Middle frontal gyrus (tissue), 1 donor: ENCODE measurements around the gene TMEM151A.
"Not testable (repeated sequence)": the region's sequence is repeated elsewhere in the genome, so short reads cannot be mapped to it uniquely, and the experiment has no call there.

Source experiments
- DNase-seq: peaks from one replicate; pipeline ENCODE4 v3.0.0-alpha.2; 2015; ENCODE audit warnings: low spot score; ENCODE audit errors: extremely low spot score

TMEM151A gene

GRCh38 chr11:66291706-66292542 is at the start of gene TMEM151A:
Gene TMEM151A (plus strand): TSS chr11:66291894. CDS start chr11:66292014, 120 bp downstream.
- no peak for DNase-seq

- no peak for DNase-seq
Observed at GRCh38 chr11:66242095-66242765, 49.5 kb upstream of the TMEM151A start.

- DNase-seq: no peak
Observed at GRCh38 chr11:66243782-66244535, 47.7 kb upstream of the TMEM151A start.

- DNase-seq: no peak
Observed at GRCh38 chr11:66247295-66247694, 44.4 kb upstream of the TMEM151A start.

- no peak for DNase-seq
Observed at GRCh38 chr11:66247801-66248200, 43.9 kb upstream of the TMEM151A start.

DNA sequence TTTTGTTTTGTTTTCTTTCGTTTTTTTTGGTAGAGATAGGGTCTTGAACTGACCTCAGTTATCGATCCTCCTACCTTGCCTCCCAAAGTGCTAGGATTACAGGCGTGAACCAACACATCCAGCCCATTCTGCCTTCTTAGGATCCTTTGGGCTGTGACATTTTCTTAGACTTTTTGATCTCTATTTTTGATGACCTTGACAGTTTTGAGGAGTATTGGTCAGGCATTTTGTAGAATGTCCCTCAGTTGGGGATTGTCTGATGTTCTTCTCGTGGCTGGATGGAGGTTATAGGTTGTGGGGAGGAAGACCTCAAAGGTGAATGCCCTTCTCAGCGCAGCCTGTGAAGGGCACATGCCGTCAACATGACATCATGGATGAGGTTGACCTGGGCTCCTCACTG is 42.8 kb upstream of the TMEM151A start:
- no peak for DNase-seq

DNA sequence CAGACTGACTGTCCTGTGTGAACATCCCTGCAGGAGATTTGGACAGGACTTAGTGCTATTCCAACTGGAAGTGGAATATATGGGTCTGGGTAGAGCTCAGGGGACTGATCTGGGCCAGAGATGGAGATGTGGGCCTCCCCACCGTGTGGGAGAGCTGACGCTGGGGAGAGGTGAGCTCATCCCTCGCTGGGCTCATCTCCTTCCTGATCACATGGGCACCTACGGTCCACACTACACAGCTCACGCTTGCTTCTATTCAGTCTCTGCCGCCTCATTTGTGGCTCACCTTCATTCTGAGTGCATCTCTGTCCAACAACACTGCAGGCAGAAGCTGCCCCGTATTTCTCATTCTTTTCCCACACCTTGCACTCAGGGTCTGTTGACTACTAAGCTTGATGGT is 39.9 kb upstream of the TMEM151A start:
- DNase-seq: no peak

DNA sequence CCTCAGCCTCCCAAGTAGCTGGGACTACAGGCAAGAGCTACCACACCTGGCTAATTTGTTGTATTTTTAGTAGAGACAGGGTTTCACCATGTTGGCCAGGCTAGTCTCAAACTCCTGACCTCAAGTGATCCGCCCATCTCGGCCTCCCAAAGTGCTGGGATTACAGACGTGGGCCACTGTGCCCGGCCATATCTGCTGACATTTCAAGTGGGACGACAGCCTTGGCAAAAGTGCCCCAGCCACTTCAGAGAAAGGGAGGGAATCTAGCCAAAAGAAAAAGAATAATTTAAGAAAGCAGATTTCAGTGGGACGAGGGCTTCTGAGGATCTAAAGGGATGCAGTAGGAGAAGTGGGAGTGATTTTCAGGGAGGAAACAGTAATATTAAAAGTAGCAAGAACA is 38.6 kb upstream of the TMEM151A start:
- DNase-seq: not testable (repeated sequence)

DNA sequence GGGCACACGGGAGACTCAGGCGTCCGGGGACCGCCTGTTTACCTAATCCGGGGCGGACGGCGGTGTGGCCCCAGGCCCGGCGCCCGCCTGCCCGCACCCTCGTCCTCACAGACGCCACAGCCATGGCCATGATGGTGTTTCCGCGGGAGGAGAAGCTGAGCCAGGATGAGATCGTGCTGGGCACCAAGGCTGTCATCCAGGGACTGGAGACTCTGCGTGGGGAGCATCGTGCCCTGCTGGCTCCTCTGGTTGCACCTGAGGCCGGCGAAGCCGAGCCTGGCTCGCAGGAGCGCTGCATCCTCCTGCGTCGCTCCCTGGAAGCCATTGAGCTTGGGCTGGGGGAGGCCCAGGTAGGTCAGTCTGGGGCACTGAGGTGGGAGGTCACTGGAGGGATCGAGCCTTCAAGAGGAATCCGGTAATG is 33.2 kb upstream of the TMEM151A start:
- DNase-seq: no peak

DNA sequence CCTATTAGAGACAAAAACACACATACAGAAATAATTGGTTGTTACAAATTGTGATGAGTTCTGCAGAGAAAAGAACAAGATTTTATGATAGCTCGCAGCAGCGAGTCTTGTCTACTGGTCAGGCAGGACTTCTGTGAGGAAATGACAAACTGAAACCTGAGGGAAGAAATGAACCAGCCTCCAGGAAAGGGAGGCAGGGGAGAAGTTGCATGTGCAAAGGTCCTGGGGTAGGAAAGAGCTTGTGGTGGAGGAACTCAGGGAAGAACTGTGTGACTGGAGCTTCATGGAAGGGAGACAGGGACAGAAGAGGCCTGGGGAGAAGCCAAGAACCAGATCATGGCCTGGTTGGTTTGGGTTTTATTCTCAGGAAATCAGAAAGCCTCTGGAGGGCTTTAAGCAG is 32.5 kb upstream of the TMEM151A start:
- DNase-seq: no peak

DNA sequence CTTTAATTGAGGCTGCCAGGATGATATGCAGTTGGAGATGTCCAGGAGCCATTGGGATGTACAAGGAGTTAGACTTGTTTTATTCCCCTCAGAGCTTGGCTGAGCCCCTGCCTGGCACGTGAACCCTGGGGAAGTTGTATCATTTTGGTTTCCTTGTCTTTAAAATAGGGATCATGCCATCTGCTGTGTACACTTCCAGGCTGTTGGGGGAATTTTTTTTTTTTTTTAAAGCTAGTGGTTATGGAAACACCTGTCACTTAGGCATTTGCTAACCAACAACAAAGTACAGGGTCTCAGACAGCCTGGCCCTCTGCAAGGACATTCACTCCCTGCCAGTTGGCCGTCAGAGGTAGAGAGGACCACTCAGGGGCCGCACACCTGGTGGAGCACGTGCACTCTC is 31.7 kb upstream of the TMEM151A start:
- DNase-seq: no peak

GRCh38 chr11:66261578-66261977 is 30.1 kb upstream of the TMEM151A start:
- DNase-seq: no peak

- DNase-seq: no peak
Observed at GRCh38 chr11:66262191-66262590, 29.5 kb upstream of the TMEM151A start.

- DNase-seq: no peak
Observed at GRCh38 chr11:66262696-66263095, 29.0 kb upstream of the TMEM151A start.

DNA sequence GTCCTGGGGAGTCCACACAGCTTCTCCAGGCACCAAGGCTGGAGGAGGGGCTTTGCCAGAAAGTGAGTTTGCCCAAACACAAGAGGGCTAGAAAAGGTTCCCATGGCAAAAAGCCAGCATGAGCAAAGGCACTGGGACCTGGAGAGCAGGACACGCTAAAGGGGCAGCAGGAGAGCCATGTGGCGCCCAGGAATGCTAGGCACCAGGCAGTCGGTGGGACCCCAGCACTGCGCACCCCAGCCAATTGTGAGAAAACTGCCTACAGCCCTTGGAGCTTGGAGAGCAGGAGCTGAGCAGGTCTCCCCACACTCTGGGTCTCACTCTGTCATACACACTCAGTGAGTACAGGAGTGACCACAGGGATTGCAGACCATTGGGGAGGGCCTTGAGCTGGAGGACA is 28.5 kb upstream of the TMEM151A start:
- DNase-seq: no peak

DNA sequence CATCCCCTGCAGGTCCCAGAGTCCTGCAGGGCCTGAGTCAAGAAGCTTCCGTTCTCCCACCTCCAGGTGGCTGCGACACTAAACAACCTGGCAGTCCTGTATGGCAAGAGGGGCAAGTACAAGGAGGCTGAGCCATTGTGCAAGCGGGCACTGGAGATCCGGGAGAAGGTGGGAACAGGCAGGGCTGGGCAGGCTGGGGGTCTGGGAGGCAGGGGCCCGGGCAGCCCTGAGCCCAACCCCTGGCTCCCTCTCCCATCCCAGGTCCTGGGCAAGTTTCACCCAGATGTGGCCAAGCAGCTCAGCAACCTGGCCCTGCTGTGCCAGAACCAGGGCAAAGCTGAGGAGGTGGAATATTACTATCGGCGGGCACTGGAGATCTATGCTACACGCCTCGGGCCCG is 27.9 kb upstream of the TMEM151A start:
- DNase-seq: no peak

- DNase-seq: no peak
Observed at GRCh38 chr11:66264383-66264782, 27.3 kb upstream of the TMEM151A start.

DNA sequence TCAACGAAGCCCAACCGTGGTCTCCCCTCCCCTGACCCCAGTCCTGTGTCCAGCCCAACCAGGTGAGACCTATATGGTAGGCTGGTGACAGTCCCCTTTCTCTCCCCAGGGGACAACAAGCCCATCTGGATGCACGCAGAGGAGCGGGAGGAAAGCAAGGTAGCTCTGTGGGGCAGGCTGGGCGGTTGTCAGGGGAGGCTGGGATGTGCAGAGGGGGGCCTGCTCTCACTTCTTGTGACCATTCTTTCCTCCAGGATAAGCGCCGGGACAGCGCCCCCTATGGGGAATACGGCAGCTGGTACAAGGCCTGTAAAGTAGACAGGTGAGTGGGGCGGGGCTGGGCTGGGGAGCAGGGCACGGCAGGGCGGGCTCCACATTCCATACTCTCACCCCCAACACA is 26.8 kb upstream of the TMEM151A start:
- no peak for DNase-seq

DNA sequence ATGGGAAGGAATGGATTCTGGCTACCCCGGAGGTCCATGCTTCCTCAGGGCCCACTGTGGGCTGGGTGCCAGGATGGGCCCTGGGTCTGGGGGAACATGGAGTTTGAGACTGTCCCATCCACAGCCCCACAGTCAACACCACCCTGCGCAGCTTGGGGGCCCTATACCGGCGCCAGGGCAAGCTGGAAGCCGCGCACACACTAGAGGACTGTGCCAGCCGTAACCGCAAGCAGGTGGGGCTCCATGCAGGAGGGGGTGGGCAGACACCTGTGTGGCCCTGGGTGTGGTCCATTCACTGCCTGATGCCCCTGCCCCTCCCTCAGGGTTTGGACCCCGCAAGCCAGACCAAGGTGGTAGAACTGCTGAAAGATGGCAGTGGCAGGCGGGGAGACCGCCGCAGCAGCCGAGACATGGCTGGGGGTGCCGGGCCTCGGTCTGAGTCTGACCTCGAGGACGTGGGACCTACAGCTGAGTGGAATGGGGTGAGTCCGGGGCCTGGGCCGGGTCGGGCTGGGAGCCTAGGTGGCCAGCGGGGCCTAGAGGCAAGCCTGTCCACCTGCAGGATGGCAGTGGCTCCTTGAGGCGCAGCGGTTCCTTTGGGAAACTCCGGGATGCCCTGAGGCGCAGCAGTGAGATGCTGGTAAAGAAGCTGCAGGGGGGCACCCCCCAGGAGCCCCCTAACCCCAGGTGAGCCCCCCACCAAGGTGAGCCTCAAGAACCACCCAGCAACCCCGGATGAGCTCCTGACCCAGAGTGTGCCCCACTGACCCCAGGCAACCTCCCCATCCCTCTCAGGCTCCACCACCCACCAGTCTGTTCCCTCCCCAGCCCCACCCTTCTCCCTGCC is 25.9 kb upstream of the TMEM151A start:
- no peak for DNase-seq

GRCh38 chr11:66266378-66267038 is 25.2 kb upstream of the TMEM151A start:
- DNase-seq: no peak

GRCh38 chr11:66267039-66267378 is 24.7 kb upstream of the TMEM151A start:
- no peak for DNase-seq
